Fibroblast of villous mesenchyme (primary cell): ENCODE measurements around the gene PDSS1. TPM values are rescaled to one million over a fixed set of nuclear protein-coding genes. Genes with fewer than 3 reads are reported as not detected.
"Not testable (repeated sequence)": the region's sequence is repeated elsewhere in the genome, so short reads cannot be mapped to it uniquely, and the experiment has no call there.

Experiments
- DNase-seq: peaks from one replicate; pipeline ENCODE4 v3.0.0-alpha.2; 2010; ENCODE audit warnings: low read depth
- H3K4me3 ChIP-seq: 2 replicates; pipeline ENCODE4 v1.5.1; 2011; ENCODE audit warnings: low read depth, mild to moderate bottlenecking, low read length
- CTCF ChIP-seq: IDR thresholded peaks from 2 replicates; pipeline ENCODE4 v1.5.1; 2012; ENCODE audit warnings: low read depth, mild to moderate bottlenecking, low read length; ENCODE audit not compliant: insufficient read depth
- total RNA-seq: library from RNA; depleted of rRNA; stranded (reverse); fragments of >200 nt; gene quantifications from 2 replicates; pipeline ENCODE4 v1.2.3, GENCODE V29; 2012

PDSS1 gene
- total RNA-seq, 1 donor: 6.0 TPM

DNA sequence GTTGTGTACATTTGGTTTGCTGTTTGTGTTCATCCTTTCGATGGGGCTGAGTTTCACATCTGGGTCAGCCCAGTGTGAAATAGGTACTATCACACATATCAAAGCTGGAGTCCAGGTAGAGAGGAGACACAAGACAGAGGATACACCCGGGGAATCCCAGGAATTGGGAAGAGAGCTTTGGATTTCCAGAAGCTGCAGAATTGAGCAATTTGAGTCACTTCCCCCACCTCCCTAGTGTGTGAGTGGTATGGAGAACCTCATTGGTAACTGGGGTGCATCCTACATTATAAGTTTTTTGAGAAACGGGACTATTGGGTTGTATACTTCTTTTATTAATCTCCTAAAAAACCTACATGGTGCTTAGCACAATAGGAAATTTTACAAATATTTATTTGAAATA, 12.1 kb upstream of the PDSS1 start:
- no peak overlapping the region for H3K4me3 ChIP-seq
- TF ChIP-seq CTCF: no peak
- DNase-seq: no peak

GRCh38 chr10:26689399-26689798, 8.1 kb upstream of the PDSS1 start:
- no peak overlapping the region for H3K4me3 ChIP-seq
- DNase-seq: no peak
- no peak for TF ChIP-seq CTCF

- no peak for DNase-seq
- H3K4me3 ChIP-seq: no peak overlapping the region
- TF ChIP-seq CTCF: no peak
These were observed 6.6 kb upstream of the PDSS1 start for GRCh38 chr10:26690731-26691475.

DNA sequence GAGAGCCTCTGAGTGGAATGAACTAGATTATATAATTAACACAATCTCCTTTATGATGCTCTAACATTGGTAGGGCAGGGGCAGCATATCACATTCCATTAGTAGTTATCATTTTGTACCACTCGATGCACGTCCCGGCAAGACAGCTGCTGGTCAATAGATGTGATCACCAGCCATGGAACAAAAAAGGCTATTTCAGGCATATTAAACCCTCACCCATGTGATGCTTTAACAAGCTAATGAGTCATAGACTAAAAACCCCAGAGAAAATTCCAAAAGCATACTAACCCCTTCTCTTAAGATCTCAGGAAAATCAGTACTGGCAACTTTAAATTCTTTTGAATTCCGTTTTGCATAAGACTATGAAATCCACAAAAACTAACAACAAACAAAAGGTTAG, 3.0 kb upstream of the PDSS1 start:
- peak; percentile 20 for DNase-seq
- not testable (repeated sequence) for H3K4me3 ChIP-seq

- no peak for TF ChIP-seq CTCF
- DNase-seq: peak; percentile 72
- peak overlapping the region; percentile 95 for H3K4me3 ChIP-seq
These were observed 727 bp upstream of the PDSS1 start for GRCh38 chr10:26696786-26697162.

DNA sequence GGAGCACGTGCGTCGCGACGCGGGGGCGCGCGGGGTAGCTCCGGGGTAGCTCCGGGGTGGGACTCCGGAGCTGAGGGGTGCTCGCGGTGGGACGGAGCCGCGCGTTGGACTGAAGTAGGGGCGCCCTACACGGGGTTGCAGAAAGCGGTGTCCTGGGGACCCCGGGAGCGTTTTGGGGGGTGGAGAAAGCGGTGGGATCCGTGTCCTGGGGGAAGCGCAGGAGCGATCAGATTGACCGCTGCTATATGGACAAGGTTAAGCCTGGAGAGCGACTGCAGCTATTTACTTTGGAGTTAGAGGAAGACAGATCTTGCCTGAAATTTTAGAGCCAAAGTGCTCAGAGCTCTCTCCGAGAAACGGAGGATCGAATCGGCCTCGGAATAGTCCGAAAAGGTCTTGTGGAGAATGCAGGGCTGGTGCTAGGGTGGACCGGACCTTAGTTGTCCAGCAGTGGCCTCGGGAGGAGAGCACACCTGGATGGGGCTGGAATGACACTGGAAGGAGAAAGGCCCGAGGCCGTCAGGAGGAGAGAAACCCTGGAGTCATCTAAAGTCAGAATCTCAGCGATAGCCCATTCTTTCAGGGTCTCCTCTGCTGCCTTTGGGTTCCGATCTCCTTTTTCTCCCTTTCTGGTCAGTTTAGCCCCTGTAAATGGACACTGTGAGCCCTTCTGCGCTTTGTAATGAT, 564 bp downstream of the PDSS1 start:
- H3K4me3 ChIP-seq: peak overlapping the region; percentile 95
- DNase-seq: no peak
- no peak for TF ChIP-seq CTCF

DNA sequence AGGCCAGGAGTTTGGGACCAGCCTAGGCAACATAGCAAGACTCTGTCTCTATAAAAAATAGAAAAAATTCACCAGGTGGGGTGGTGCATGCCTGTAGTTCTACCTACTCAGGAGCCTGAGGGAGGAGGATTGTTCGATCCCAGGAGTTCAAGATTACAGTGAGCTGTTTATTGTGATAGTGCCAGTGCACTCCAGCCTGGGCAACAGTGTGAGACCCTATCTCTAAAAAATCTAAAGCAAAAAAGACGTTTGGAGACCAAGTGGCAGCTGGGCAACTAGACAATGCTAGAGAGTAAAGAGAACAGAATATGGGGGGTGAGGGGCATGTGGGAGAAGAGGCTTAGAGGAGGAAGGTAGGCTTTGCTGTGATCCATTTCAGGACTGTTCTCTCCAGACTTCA, 1.4 kb downstream of the PDSS1 start:
- H3K4me3 ChIP-seq: no peak overlapping the region
- DNase-seq: no peak
- no peak for TF ChIP-seq CTCF
